ENCODE results near the gene SMG1. TPM values are rescaled to one million over a fixed set of nuclear protein-coding genes. Genes with fewer than 3 reads are reported as not detected.

Gene SMG1
- total and polyA plus RNA-seq, 2 experiments from 2014 or later: 9.9 to 57.0 TPM

DNA sequence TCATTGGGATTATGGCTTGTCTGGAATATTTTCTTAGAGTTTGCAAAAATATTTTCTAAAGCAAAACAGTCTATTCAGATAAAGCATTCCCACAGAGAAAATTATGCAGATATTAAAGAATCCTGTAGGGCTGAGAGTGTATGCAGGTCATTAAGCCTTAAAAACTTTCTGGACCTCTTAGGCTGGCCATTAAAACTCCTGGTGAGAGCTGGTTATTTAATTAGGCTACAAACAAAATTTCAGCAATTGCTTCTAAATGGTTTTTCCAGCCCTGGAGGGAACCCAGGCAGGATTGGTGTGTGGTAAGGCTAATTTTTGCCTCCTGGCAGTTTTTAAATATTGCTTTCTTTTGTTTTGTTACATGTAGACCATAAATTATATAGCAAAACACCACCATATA lies 27.3 kb upstream of the SMG1 start:
- no peaks in the 10 kb centered on the region for H3K27me3 ChIP-seq
- TF ChIP-seq EZH2 (IDR thresholded peaks at IDR 0.05; ENCODE audit: borderline replicate concordance) (no peak), EZH2phosphoT487 (IDR thresholded peaks at IDR 0.05; ENCODE audit: low read depth, severe bottlenecking, unreplicated experiment) (no peak)
- TF ChIP-seq, protein P1, sequence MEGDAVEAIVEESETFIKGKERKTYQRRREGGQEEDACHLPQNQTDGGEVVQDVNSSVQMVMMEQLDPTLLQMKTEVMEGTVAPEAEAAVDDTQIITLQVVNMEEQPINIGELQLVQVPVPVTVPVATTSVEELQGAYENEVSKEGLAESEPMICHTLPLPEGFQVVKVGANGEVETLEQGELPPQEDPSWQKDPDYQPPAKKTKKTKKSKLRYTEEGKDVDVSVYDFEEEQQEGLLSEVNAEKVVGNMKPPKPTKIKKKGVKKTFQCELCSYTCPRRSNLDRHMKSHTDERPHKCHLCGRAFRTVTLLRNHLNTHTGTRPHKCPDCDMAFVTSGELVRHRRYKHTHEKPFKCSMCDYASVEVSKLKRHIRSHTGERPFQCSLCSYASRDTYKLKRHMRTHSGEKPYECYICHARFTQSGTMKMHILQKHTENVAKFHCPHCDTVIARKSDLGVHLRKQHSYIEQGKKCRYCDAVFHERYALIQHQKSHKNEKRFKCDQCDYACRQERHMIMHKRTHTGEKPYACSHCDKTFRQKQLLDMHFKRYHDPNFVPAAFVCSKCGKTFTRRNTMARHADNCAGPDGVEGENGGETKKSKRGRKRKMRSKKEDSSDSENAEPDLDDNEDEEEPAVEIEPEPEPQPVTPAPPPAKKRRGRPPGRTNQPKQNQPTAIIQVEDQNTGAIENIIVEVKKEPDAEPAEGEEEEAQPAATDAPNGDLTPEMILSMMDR (IDR thresholded peaks at IDR 0.05; ENCODE audit: poor library complexity): no peak

DNA sequence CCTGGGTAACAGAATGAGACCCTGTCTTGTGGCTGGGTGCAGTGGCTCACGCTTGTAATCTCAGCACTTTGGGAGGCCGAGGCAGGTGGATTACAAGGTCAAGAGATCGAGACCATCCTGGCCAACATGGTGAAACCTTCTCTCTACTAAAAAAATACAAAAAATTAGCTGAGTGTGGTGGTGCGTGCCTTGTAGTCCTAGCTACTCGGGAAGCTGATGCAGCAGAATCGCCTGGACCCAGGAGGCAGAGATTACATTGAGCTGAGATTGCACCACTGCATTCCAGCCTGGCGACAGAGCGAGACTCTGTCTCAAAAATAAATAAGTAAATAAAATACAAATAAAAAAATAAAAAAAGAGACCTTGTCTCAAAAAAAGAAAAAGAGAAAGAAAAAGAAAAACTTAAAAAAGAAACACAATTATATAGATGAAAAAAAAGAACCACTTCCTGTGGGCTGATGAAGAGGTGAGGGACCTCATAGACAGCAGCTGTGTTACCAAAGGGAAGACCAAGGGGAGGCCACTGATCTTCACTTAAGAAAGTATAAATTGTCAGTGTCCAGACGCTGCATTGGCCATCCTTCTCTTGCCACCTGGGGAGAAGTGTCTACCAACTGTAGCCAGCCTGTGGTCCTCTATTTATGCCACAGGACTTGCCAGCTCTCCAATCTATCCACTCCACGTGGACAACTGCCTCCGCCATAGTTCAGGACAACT lies 24.4 kb upstream of the SMG1 start:
- H3K27ac ChIP-seq: no peak overlapping the region
- no peak overlapping the region for H2AFZ ChIP-seq
- no peaks in the 10 kb centered on the region for H3K79me2 ChIP-seq
- no peaks in the 10 kb centered on the region for H3K9me2 ChIP-seq (replicated peaks; ENCODE audit: insufficient read depth)
- no peak for DNase-seq (ENCODE audit: low spot score)
- H4K20me1 ChIP-seq (ENCODE audit: insufficient read depth, poor library complexity, severe bottlenecking): no peaks in the 10 kb centered on the region
- H3K4me3 ChIP-seq: no peak overlapping the region
- TF ChIP-seq EZH2phosphoT487 (IDR thresholded peaks at IDR 0.05; ENCODE audit: low read depth, severe bottlenecking, unreplicated experiment) (no peak), EZH2 (IDR thresholded peaks at IDR 0.05; ENCODE audit: borderline replicate concordance) (no peak)
- TF ChIP-seq, protein P1 (IDR thresholded peaks at IDR 0.05; ENCODE audit: poor library complexity): no peak
- no peak overlapping the region for H3K4me2 ChIP-seq
- H3K9me3 ChIP-seq (ENCODE audit: low read depth): no peaks in the 10 kb centered on the region
- no peaks in the 10 kb centered on the region for H3K27me3 ChIP-seq
- no peaks in the 10 kb centered on the region for H3K36me3 ChIP-seq (replicated peaks; ENCODE audit: insufficient read depth, low read depth)
- WGBS (ENCODE audit: low lambda C conversion rate, missing lambda C conversion rate): 91% methylated on average over 11 of the region's 11 CpGs
- H3K4me1 ChIP-seq (ENCODE audit: insufficient read depth): no peaks in the 10 kb centered on the region

More for the DNA sequence above, 27.3 kb upstream of the SMG1 start:
- Histone ChIP-seq H2AFZ (no peak overlapping the region), H3K9me3 (ENCODE audit: low read depth) (no peaks in the 10 kb centered on the region), H3K79me2 (no peaks in the 10 kb centered on the region), H3K4me3 (no peak overlapping the region), H3K4me1 (ENCODE audit: insufficient read depth) (no peaks in the 10 kb centered on the region), H3K27ac (no peak overlapping the region), H3K9me2 (replicated peaks; ENCODE audit: insufficient read depth) (no peaks in the 10 kb centered on the region), H3K36me3 (replicated peaks; ENCODE audit: insufficient read depth, low read depth) (no peaks in the 10 kb centered on the region), H3K4me2 (no peak overlapping the region), H4K20me1 (ENCODE audit: insufficient read depth, poor library complexity, severe bottlenecking) (no peaks in the 10 kb centered on the region)
- no peak for DNase-seq (ENCODE audit: low spot score)

DNA sequence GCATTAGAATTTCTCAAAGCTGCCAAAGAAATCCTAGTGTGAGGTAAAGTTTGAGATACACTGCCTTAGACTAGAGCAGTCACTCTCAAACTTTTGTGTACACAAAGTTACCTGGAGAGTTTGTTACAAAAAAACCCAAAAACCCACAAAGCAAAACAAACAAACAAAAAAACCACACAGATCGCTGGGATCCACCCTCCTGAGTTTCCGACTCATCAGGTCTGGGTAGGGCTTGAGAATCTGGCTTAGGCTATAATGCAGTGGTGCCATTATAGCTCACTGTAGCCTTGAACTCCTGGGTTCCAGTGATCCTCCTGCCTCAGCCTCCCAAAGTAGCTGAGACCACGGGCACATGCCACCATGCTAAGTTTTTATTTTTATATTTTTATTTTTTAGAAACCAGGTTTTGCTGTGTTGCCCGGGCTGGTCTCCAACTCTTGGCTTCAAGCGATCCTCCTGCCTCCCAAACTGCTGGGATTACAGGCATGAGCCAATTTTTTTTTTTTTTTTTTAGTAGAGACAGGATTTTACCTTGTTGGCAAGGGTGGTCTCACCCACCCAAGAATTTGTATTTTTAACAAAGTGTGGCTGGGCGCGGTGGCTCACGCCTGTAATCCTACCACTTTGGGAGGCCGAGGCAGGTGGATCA lies 22.3 kb upstream of the SMG1 start:
- Histone ChIP-seq H3K9me2 (replicated peaks; ENCODE audit: insufficient read depth) (no peaks in the 10 kb centered on the region), H3K79me2 (no peaks in the 10 kb centered on the region), H3K27ac (no peak overlapping the region), H3K4me1 (ENCODE audit: insufficient read depth) (no peaks in the 10 kb centered on the region), H4K20me1 (ENCODE audit: insufficient read depth, poor library complexity, severe bottlenecking) (no peaks in the 10 kb centered on the region), H2AFZ (no peak overlapping the region), H3K4me2 (no peak overlapping the region), H3K36me3 (replicated peaks; ENCODE audit: insufficient read depth, low read depth) (no peaks in the 10 kb centered on the region), H3K4me3 (no peak overlapping the region), H3K27me3 (no peaks in the 10 kb centered on the region), H3K9me3 (ENCODE audit: low read depth) (no peaks in the 10 kb centered on the region)
- WGBS (ENCODE audit: low lambda C conversion rate, missing lambda C conversion rate): 97% methylated on average over 9 of the region's 9 CpGs
- no peak for TF ChIP-seq EZH2phosphoT487 (IDR thresholded peaks at IDR 0.05; ENCODE audit: low read depth, severe bottlenecking, unreplicated experiment)
- TF ChIP-seq EZH2 (IDR thresholded peaks at IDR 0.05; ENCODE audit: borderline replicate concordance): no peak
- TF ChIP-seq, protein P1 (IDR thresholded peaks at IDR 0.05; ENCODE audit: poor library complexity): no peak
- DNase-seq (ENCODE audit: low spot score): no peak

All from hepatocyte (in vitro differentiated cells).